H1 (cell line): ENCODE results near the gene MED12L. TPM values are rescaled to one million over a fixed set of nuclear protein-coding genes. Genes with fewer than 3 reads are reported as not detected.

ENCODE experiments used
- CHD1 ChIP-seq: IDR thresholded peaks from 2 replicates; pipeline ENCODE4 v1.6.1; 2012; ENCODE audit warnings: low read depth, low read length, improper control_type of control experiment
- CTCF ChIP-seq, 3 experiments: IDR thresholded peaks; 1 replicate in 2 of 3; 2 replicates in 1 of 3; pipeline versions ENCODE4 v1.5.1 to v1.6.1; 2011; ENCODE audit warnings: low read length in 3 of 3, mild to moderate bottlenecking in 3 of 3, inconsistent platforms in 2 of 3, low read depth in 1 of 3, moderate library complexity in 1 of 3; ENCODE audit not compliant: insufficient read depth in 1 of 3; ENCODE audit errors: control extremely low read depth in 1 of 3
- EGR1 ChIP-seq: IDR thresholded peaks from 2 replicates; pipeline ENCODE4 v1.6.1; 2011; ENCODE audit warnings: low read depth, low read length, borderline replicate concordance
- RBBP5 ChIP-seq: IDR thresholded peaks from 2 replicates; pipeline ENCODE4 v1.7.1; 2012; ENCODE audit warnings: low read depth, mild to moderate bottlenecking, inconsistent platforms, low read length, moderate library complexity, borderline replicate concordance
- SP1 ChIP-seq: IDR thresholded peaks from 2 replicates; pipeline ENCODE4 v1.6.1; 2011; ENCODE audit warnings: low read depth, low read length
- polyA plus RNA-seq, 7 experiments: library from polyadenylated mRNA; depleted of rRNA in 3 of 7; stranded (reverse) in 5 of 7; unstranded in 2 of 7; fragments of >200 nt in 5 of 7; fragments of 200-250 nt in 2 of 7; gene quantifications; 1 replicate in 5 of 7; 2 replicates in 1 of 7; 4 replicates in 1 of 7; pipeline versions ENCODE4 v1.2.1 to v1.2.3, GENCODE V29; 2011 to 2013; ENCODE audit warnings: missing spikeins in 2 of 7, mixed read lengths in 2 of 7
- total RNA-seq: library from RNA; stranded (reverse); fragmentation: NEBNext Ultra II Directional; extraction: Animal tissue kit (Norgen Biotek cat#: 25700); gene quantifications from 2 replicates; pipeline ENCODE4 v1.2.1, GENCODE V29; 2021

MED12L gene
- total and polyA plus RNA-seq, 2 of the 8 experiments (the other 6 are each of a cell fraction or from before 2014, with no cell fraction given): 3.6 to 26.2 TPM

GRCh38 chr3:151428386-151428785 is 342.9 kb downstream of the MED12L start (continued):
- TF ChIP-seq CTCF (IDR thresholded peaks at IDR 0.05; ENCODE audit: control extremely low read depth in 1 of 3, insufficient read depth in 1 of 3, low read depth in 1 of 3, low read length in 3 of 3) (no peak), EGR1 (no peak), SP1 (no peak), RBBP5 (no peak), CHD1 (no peak)
